Midbrain (tissue), 1 donor: Measurements from ENCODE around the gene CDC42EP4.
"Not testable (repeated sequence)": the region's sequence is repeated elsewhere in the genome, so short reads cannot be mapped to it uniquely, and the experiment has no call there.

ENCODE experiments used
- DNase-seq: peaks from one replicate; lab custom pipeline; 2025; lab: John Stamatoyannopoulos, UW

Gene CDC42EP4

GRCh38 chr17:73320601-73321264 is 8.9 kb upstream of the CDC42EP4 start:
- DNase-seq, result no peak

GRCh38 chr17:73319766-73320165 is 8.0 kb upstream of the CDC42EP4 start:
- no peak for DNase-seq

GRCh38 chr17:73318836-73319235 is 7.0 kb upstream of the CDC42EP4 start:
- no peak for DNase-seq

GRCh38 chr17:73318427-73318813 is 6.6 kb upstream of the CDC42EP4 start:
- no peak for DNase-seq

- no peak for DNase-seq
Measured at GRCh38 chr17:73317513-73318426, 6.0 kb upstream of the CDC42EP4 start.

GRCh38 chr17:73316919-73317505 is 5.2 kb upstream of the CDC42EP4 start:
- no peak for DNase-seq

GRCh38 chr17:73315471-73315870 is 3.7 kb upstream of the CDC42EP4 start:
- DNase-seq, result no peak

GRCh38 chr17:73313526-73314127 is 1.8 kb upstream of the CDC42EP4 start:
- DNase-seq, result no peak

GRCh38 chr17:73312887-73313286 is 1.1 kb upstream of the CDC42EP4 start:
- DNase-seq, result not testable (repeated sequence)

- DNase-seq, result no peak
Measured at GRCh38 chr17:73311428-73311780, 397 bp downstream of the CDC42EP4 start.

GRCh38 chr17:73309727-73310596 is 1.8 kb downstream of the CDC42EP4 start:
- peak; percentile 13 for DNase-seq

- not testable (repeated sequence) for DNase-seq
Measured at GRCh38 chr17:73308959-73309358, 2.8 kb downstream of the CDC42EP4 start.

- DNase-seq, result no peak
Measured at GRCh38 chr17:73308017-73308823, 3.6 kb downstream of the CDC42EP4 start.

GRCh38 chr17:73307130-73307529 is 4.7 kb downstream of the CDC42EP4 start:
- peak; percentile 58 for DNase-seq

- DNase-seq, result no peak
Measured at GRCh38 chr17:73305845-73306836, 5.7 kb downstream of the CDC42EP4 start.

- DNase-seq, result no peak
Measured at GRCh38 chr17:73304971-73305812, 6.6 kb downstream of the CDC42EP4 start.

GRCh38 chr17:73304438-73304837 is 7.4 kb downstream of the CDC42EP4 start:
- DNase-seq, result no peak

- DNase-seq, result no peak
Measured at GRCh38 chr17:73302189-73302588, 9.6 kb downstream of the CDC42EP4 start.
